GM23248 (cell line): ENCODE data around the gene HYDIN. TPM values are rescaled to one million over a fixed set of nuclear protein-coding genes. Genes with fewer than 3 reads are reported as not detected.

Experiments
- DNase-seq: peaks from one replicate; pipeline ENCODE4 v3.0.0-alpha.2; 2015
- H2AFZ ChIP-seq: fragments of 200-600 bp; sonication (generic); 2 replicates; pipeline ENCODE4 v1.6.1; 2016; ENCODE audit warnings: antibody characterized with exemption
- H3F3A ChIP-seq: fragments of 200-600 bp; sonication (generic); 2 replicates; pipeline ENCODE4 v1.6.1; 2016; ENCODE audit warnings: mild to moderate bottlenecking, antibody characterized with exemption, mixed run types; ENCODE audit not compliant: insufficient read depth
- H3K27ac ChIP-seq: fragments of 200-600 bp; sonication (generic); 2 replicates; pipeline ENCODE4 v1.5.1; 2016; ENCODE audit warnings: mild to moderate bottlenecking
- H3K27me3 ChIP-seq: fragments of 200-600 bp; sonication (generic); replicated peaks from 2 replicates; pipeline ENCODE4 v1.6.1; 2016; ENCODE audit warnings: mild to moderate bottlenecking; ENCODE audit not compliant: insufficient read depth
- H3K36me3 ChIP-seq: fragments of 200-600 bp; sonication (generic); 2 replicates; pipeline ENCODE4 v1.6.1; 2016; ENCODE audit warnings: low read depth, mild to moderate bottlenecking
- H3K4me1 ChIP-seq: fragments of 200-600 bp; sonication (generic); 2 replicates; pipeline ENCODE4 v1.6.1; 2016; ENCODE audit warnings: mild to moderate bottlenecking; ENCODE audit not compliant: insufficient read depth
- H3K4me2 ChIP-seq: fragments of 200-600 bp; sonication (generic); one replicate; pipeline ENCODE4 v1.6.1; 2016; ENCODE audit warnings: mild to moderate bottlenecking; ENCODE audit not compliant: unreplicated experiment
- H3K4me3 ChIP-seq: fragments of 200-600 bp; sonication (generic); 2 replicates; pipeline ENCODE4 v1.5.1; 2016; ENCODE audit warnings: mild to moderate bottlenecking
- H3K79me2 ChIP-seq: fragments of 200-600 bp; sonication (generic); 2 replicates; pipeline ENCODE4 v1.6.1; 2016; ENCODE audit warnings: mild to moderate bottlenecking; ENCODE audit not compliant: insufficient read depth
- H3K9ac ChIP-seq: fragments of 200-600 bp; sonication (generic); 2 replicates; pipeline ENCODE4 v1.6.1; 2016; ENCODE audit warnings: mild to moderate bottlenecking
- H3K9me2 ChIP-seq: fragments of 200-600 bp; sonication (generic); 2 replicates; pipeline ENCODE4 v1.6.1; 2016; ENCODE audit warnings: mixed run types, mild to moderate bottlenecking, moderate library complexity; ENCODE audit not compliant: insufficient read depth
- H3K9me3 ChIP-seq: fragments of 200-600 bp; sonication (generic); one replicate; pipeline ENCODE4 v1.6.1; 2017; ENCODE audit warnings: low read depth
- H4K20me1 ChIP-seq: fragments of 200-600 bp; sonication (generic); 2 replicates; pipeline ENCODE4 v1.6.0; 2016; ENCODE audit not compliant: insufficient read depth
- EZH2 ChIP-seq: fragments of 200-600 bp; sonication (generic); IDR thresholded peaks from 2 replicates; pipeline ENCODE4 v1.6.1; 2018; ENCODE audit warnings: antibody characterized with exemption, mild to moderate bottlenecking; ENCODE audit not compliant: insufficient read depth, poor library complexity, severe bottlenecking
- EZH2phosphoT487 ChIP-seq: fragments of 200-600 bp; sonication (generic); IDR thresholded peaks from 2 replicates; pipeline ENCODE4 v1.6.1; 2018; ENCODE audit warnings: antibody characterized with exemption, moderate library complexity, mild to moderate bottlenecking, low read depth; ENCODE audit not compliant: insufficient read depth
- WGBS, 2 experiments: methylation state at CpG; one replicate each; pipeline ENCODE4 v1.1.6; 2015 to 2017; ENCODE audit warnings: low lambda C conversion rate in 2 of 2, low coverage in 1 of 2; ENCODE audit errors: missing lambda C conversion rate in 2 of 2; 5-methylcytosine and 5-hydroxymethylcytosine counted together
- in situ Hi-C: fragments of 300-500 bp; cut with MboI; formaldehyde crosslinking; loops from 2 replicates; pipeline ENCODE4 v1.15.0; 2020
- polyA plus RNA-seq: library from polyadenylated mRNA; unstranded; fragments of >200 nt; fragmentation: Nextera tagmentation; extraction: Ambion mirVana; gene quantifications from 2 replicates; pipeline ENCODE4 v1.2.1, GENCODE V29; 2016
- small RNA-seq: library from RNA; depleted of rRNA; stranded (forward); fragments of <200 nt; gene quantifications from one replicate; pipeline ENCODE3, GENCODE V24; 2014; ENCODE audit warnings: low read depth, low replicate concordance
- total RNA-seq: library from RNA; depleted of rRNA; stranded (reverse); fragments of >200 nt; shearing (Covaris generic); gene quantifications from 2 replicates; pipeline ENCODE4 v1.2.3, GENCODE V29; 2014; rRNA removed

HYDIN gene
- total and polyA plus RNA-seq, 2 experiments from 2014 or later = 0.50 to 0.54 TPM

- DNase-seq = peak; percentile 34
Observed at GRCh38 chr16:70760221-70760620, 470.3 kb downstream of the HYDIN start.

GRCh38 chr16:70759666-70760065 is 470.9 kb downstream of the HYDIN start:
- H3K27me3 ChIP-seq = no peaks in the 10 kb centered on the region
- peak overlapping the region; percentile 85; the same call in 1 of the 2 replicates for H3K27ac ChIP-seq
- H3K9ac ChIP-seq = no peak overlapping the region
- 97 to 98% methylated on average over 9 of the region's 9 CpGs for WGBS, 2 experiments
- no peaks in the 10 kb centered on the region for H3K9me2 ChIP-seq
- H3F3A ChIP-seq = peaks cover 29% of the 10 kb centered on the region
- TF ChIP-seq EZH2phosphoT487 (no peak), EZH2 (no peak)
- no peak overlapping the region for H3K4me3 ChIP-seq
- H3K4me1 ChIP-seq = peaks cover 19% of the 10 kb centered on the region
- in situ Hi-C loops = loop anchor here (25.0 kb wide), 1 partner anchor 372 kb away; no protein-coding TSS in a partner anchor
- no peaks in the 10 kb centered on the region for H3K9me3 ChIP-seq
- no peak for DNase-seq
- no peaks in the 10 kb centered on the region for H4K20me1 ChIP-seq
- no peak overlapping the region for H2AFZ ChIP-seq
- H3K36me3 ChIP-seq = no peaks in the 10 kb centered on the region; the same call in 1 of the 2 replicates
- H3K79me2 ChIP-seq = no peaks in the 10 kb centered on the region
- no peak overlapping the region for H3K4me2 ChIP-seq

More at GRCh38 chr16:70760221-70760620, 470.3 kb downstream of the HYDIN start:
- in situ Hi-C loops = loop anchor here (25.0 kb wide), 1 partner anchor 373 kb away; no protein-coding TSS in a partner anchor
- Histone ChIP-seq H3K4me3 (no peak overlapping the region), H3K79me2 (no peaks in the 10 kb centered on the region), H2AFZ (no peak overlapping the region), H3F3A (peaks cover 29% of the 10 kb centered on the region), H3K4me1 (peaks cover 19% of the 10 kb centered on the region), H3K9me3 (no peaks in the 10 kb centered on the region), H3K27me3 (no peaks in the 10 kb centered on the region), H3K4me2 (peak overlapping the region; percentile 51), H3K27ac (peak overlapping the region; percentile 85), H4K20me1 (no peaks in the 10 kb centered on the region), H3K9me2 (no peaks in the 10 kb centered on the region), H3K9ac (peak overlapping the region; percentile 66), H3K36me3 (no peaks in the 10 kb centered on the region; the same call in 1 of the 2 replicates)
- TF ChIP-seq EZH2phosphoT487 (no peak), EZH2 (no peak)
- 45 to 53% methylated on average over 3 of the region's 3 CpGs for WGBS, 2 experiments

GRCh38 chr16:70758786-70759185 is 471.7 kb downstream of the HYDIN start:
- no peak overlapping the region for H2AFZ ChIP-seq
- no peaks in the 10 kb centered on the region for H3K9me2 ChIP-seq
- no peak overlapping the region for H3K27ac ChIP-seq
- H3K9me3 ChIP-seq = no peaks in the 10 kb centered on the region
- H3K4me1 ChIP-seq = peaks cover 19% of the 10 kb centered on the region
- H3K4me2 ChIP-seq = no peak overlapping the region
- TF ChIP-seq EZH2phosphoT487 (no peak), EZH2 (no peak)
- peaks cover 29% of the 10 kb centered on the region for H3F3A ChIP-seq
- DNase-seq = no peak
- H3K9ac ChIP-seq = no peak overlapping the region
- no peaks in the 10 kb centered on the region; the same call in 1 of the 2 replicates for H3K36me3 ChIP-seq
- H3K79me2 ChIP-seq = no peaks in the 10 kb centered on the region
- no peaks in the 10 kb centered on the region for H3K27me3 ChIP-seq
- no peaks in the 10 kb centered on the region for H4K20me1 ChIP-seq
- 88 to 92% methylated on average over 10 of the region's 10 CpGs for WGBS, 2 experiments
- no peak overlapping the region for H3K4me3 ChIP-seq
- in situ Hi-C loops = loop anchor here (25.0 kb wide), 1 partner anchor 371 kb away; no protein-coding TSS in a partner anchor

Small RNA genes within 50 kb of the gene (small RNA-seq; reads per million reads assigned to genes)
- gene RNU6ATAC25P = not detected

Other genes starting within 250 kb of the HYDIN start
- gene CMTR2, start 58.7 kb upstream of the HYDIN start, total RNA-seq = 29.1 and 43.5 TPM in 2 replicates
- gene CMTR2, start 58.7 kb upstream of the HYDIN start, polyA plus RNA-seq = 12.6 and 13.7 TPM in 2 replicates
- gene CALB2, start 128.0 kb upstream of the HYDIN start, total RNA-seq = 1.8 TPM in 1 of 2 replicates, not detected in the other
- gene CALB2, start 128.0 kb upstream of the HYDIN start, polyA plus RNA-seq = 0.99 and 1.2 TPM in 2 replicates
- gene TLE7, start 211.3 kb upstream of the HYDIN start, total RNA-seq = not detected in 2 replicates
- gene TLE7, start 211.3 kb upstream of the HYDIN start, polyA plus RNA-seq = not detected in 2 replicates
- gene ZNF23, start 231.5 kb upstream of the HYDIN start, total RNA-seq = 10.9 and 12.1 TPM in 2 replicates
- 14.2 and 15.3 TPM in 2 replicates for gene ZNF23, start 231.5 kb upstream of the HYDIN start, polyA plus RNA-seq